ENCODE results near the gene RAPGEF6.

GRCh38 chr5:131630208-131630962 is 4.6 kb downstream of the RAPGEF6 start:
- no peak for TF ChIP-seq CTCF (IDR thresholded peaks at IDR 0.05)
- TF ChIP-seq POLR2A (IDR thresholded peaks at IDR 0.05) = no peak
- TF ChIP-seq POLR2AphosphoS5 (IDR thresholded peaks at IDR 0.05) = no peak
